GM10266 (cell line): ENCODE data around the gene KCNAB1.
"Not testable (repeated sequence)": the region's sequence is repeated elsewhere in the genome, so short reads cannot be mapped to it uniquely, and the experiment has no call there.

ENCODE experiments used
- DNase-seq: peaks from one replicate; pipeline ENCODE4 v3.0.0; 2012; ENCODE audit errors: extremely low spot score
- TF ChIP-seq, protein P1 (sequence below): IDR thresholded peaks from 2 replicates; pipeline ENCODE4 v1.5.1; 2012; ENCODE audit warnings: mild to moderate bottlenecking, low read depth; ENCODE audit not compliant: control insufficient read depth, insufficient read depth; ENCODE audit errors: missing control alignments

KCNAB1 gene

DNA sequence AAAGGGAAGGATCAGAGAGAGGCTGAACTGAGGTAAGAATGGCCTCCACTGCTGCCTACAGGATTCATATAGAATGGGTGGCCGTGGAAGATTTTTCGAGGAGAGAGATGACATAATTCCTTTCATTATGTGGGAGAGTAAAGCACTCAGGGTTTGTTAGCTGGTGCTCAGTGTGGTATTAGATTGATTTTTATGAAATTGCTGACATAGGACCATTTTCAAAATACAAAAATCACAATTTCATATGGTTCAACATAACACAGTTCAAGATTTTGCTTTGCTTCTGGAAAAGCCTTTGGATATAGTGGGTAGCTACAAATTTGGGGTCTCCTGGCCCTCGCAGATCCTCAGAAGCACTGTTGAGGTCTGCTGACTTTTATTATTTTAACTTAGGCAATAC lies 95.4 kb downstream of the KCNAB1 start:
- TF ChIP-seq, protein P1, sequence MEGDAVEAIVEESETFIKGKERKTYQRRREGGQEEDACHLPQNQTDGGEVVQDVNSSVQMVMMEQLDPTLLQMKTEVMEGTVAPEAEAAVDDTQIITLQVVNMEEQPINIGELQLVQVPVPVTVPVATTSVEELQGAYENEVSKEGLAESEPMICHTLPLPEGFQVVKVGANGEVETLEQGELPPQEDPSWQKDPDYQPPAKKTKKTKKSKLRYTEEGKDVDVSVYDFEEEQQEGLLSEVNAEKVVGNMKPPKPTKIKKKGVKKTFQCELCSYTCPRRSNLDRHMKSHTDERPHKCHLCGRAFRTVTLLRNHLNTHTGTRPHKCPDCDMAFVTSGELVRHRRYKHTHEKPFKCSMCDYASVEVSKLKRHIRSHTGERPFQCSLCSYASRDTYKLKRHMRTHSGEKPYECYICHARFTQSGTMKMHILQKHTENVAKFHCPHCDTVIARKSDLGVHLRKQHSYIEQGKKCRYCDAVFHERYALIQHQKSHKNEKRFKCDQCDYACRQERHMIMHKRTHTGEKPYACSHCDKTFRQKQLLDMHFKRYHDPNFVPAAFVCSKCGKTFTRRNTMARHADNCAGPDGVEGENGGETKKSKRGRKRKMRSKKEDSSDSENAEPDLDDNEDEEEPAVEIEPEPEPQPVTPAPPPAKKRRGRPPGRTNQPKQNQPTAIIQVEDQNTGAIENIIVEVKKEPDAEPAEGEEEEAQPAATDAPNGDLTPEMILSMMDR: no peak
- no peak for DNase-seq

DNA sequence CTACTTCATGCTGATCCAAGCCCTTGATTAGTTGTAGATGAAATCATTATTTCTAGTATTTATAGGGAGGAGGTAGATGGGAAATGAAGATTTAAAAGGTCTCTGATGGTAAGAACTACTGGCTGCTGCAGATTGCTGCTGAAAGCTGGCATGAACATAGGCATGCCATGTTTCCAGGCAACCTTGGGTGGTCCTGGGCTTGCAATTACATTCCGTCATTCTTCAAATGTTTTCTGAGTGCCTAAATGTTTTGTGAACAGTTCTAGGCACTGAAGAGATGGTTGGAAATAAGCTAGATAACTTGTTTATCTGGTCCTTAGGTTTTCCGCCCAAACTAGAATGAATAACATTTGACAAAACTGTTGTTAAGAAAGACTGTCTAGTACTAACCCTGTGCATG lies 95.8 kb downstream of the KCNAB1 start:
- TF ChIP-seq, protein P1: no peak
- DNase-seq: no peak

DNA sequence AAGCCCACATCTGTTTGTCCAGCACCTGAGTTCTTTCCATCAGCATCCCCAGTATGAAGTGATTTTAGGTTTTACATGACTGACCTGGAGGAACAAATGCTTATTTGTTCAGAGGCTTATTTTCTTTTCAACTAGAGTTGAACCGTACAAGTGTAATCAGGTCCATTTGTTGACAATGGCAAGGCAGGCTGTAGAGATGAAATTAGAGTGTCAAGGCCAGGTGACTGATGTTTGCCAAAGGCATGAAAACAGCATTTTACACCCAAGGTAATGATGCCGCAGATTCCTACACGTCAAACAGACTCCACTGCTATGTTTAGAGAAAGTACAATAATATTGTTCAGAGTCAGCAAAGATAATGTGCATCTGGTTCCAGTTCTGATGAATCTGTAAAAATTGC lies 96.5 kb downstream of the KCNAB1 start:
- DNase-seq: no peak
- TF ChIP-seq, protein P1: no peak

DNA sequence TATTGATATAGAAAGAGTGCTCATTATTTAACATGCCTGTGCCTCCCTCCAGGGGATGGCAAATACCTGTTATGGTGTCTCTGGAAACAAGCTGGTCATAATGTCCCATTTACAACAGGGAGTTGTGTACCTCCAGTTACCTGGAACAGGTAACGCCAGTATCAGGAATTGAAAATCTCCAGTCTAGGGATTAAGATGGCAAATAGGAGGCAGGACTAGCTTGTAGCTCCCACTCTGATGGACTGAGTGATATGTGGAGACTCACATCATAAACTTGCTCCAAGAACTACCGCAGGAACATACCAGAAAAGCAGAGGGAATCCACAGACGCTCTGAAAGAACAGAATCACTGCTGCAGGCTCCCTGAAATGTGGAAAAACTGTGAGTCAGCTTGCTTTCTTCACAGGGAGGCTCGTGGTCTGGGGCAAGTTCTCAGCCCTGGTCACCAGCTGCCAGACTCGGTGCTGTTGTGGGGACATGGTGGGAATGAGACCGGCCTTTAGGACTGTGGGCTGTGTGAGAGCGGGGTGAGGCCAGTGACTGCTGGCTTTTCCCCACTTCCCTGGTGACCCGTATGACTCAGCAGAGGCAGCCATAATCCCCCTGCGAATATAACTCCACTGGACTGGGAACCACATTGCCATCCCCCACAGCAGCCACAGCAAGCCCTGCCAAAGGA lies 97.4 kb downstream of the KCNAB1 start:
- TF ChIP-seq, protein P1: no peak
- DNase-seq: no peak

DNA sequence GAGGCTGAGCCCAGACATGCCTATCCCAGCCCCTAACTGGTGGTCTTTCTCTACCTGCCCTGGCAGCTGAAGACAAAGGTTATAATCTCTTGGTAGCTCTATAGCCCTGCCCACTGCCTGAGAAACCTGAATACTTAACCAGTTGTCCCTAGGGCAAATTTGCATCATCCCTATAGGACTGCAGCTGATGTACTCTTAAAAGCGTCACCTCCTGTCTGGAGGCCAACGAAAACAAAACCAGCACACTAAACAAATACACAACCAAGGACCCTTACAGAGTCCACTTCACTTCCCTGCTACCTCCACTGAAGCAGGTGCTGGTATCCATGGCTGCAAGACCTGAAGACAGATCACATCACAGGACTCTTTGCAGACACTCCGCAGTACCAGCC lies 98.0 kb downstream of the KCNAB1 start:
- TF ChIP-seq, protein P1: no peak
- no peak for DNase-seq

DNA sequence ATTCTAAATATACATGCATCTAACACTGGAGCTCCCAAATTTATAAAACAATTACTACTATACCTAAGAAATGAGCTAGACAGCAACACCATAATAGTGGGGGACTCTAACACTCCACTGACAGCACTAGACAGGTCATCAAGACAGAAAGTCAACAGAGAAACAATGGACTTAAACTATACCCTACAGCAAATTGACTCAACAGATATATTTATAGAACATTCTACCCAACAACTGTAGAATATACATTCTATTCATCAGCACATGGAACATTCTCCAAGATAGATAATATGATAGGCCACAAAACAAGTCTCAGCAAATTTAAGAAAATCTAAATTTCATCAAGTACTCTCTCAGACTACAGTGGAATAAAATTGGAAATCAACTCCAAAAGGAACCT lies 102.0 kb downstream of the KCNAB1 start:
- not testable (repeated sequence) for DNase-seq

DNA sequence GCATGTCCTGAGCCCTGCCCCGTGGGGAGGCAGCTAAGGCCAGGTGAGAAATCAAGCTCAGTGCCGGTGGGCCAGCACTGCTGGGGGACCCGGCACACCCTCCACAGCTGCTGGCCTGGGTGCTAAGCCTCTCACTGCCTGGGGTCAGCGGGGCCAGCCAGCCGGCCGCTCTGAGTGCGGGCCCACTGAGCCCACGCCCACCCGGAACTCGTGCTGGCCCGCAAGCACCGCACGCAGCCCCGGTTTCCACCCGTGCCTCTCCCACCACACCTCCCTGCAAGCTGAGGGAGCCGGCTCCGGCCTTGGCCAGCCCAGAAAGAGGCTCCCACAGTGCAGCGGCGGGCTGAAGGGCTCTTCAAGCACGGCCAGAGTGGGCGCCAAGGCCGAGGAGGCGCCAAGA lies 103.7 kb downstream of the KCNAB1 start:
- DNase-seq: not testable (repeated sequence)

DNA sequence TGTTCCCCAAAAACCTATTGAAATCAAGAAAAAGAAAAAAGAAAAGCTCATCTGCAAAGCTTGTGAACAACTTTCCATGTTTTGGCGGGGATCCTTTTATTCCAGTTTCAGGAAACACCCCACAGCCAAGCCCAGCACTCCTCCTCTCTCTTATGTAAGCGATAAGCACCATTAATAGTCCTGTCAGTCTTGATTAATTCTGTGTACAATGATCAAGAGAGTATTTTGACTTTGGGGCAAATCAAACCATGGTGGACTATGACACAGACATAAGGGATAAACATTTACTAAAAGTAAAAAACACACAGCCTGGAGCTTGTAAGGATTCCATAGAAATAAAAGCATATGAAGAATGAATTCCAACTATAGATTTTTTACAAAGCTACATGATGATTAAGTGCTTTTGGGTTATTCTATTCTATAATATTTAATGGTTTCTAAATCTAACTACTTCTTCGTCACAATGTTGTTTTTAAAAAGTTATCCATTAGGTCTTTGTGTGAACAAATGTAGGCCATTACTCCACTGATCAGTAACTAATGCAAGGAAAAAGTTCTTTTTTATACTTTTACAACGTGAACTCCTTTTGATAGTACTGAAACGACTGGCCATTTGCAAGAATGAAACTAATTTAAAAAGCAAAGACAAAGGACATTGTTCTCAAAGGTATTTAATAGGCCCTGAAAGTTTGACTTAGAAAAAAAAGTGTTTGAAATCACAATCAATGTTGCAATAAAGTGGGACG lies 106.5 kb downstream of the KCNAB1 start:
- no peak for DNase-seq
- TF ChIP-seq, protein P1: no peak
